CD14-positive monocyte (primary cell): ENCODE results near the gene SLC1A7. TPM values are rescaled to one million over a fixed set of nuclear protein-coding genes. Genes with fewer than 3 reads are reported as not detected.

Experiments used
- DNase-seq, 3 donors: peaks; one replicate each; pipeline ENCODE4 v3.0.0-alpha.2; 2011 to 2022
- H2AFZ ChIP-seq: 2 replicates; pipeline ENCODE4 v1.6.0; 2012; ENCODE audit warnings: mild to moderate bottlenecking, low read depth, low read length, inconsistent platforms; ENCODE audit not compliant: insufficient read depth, poor library complexity, severe bottlenecking
- H3K27ac ChIP-seq, 2 donors: 1 replicate in 1 of 2; 2 replicates in 1 of 2; pipeline ENCODE4 v1.5.1; 2012 to 2013; ENCODE audit warnings: low read length in 2 of 2, control low read depth in 1 of 2, inconsistent platforms in 1 of 2, low read depth in 1 of 2, mild to moderate bottlenecking in 1 of 2
- H3K27me3 ChIP-seq, 2 donors: one replicate each; pipeline versions ENCODE4 v1.6.0 to v1.6.1; 2011 to 2013; ENCODE audit warnings: low read length in 2 of 2; ENCODE audit not compliant: control insufficient read depth in 2 of 2, insufficient read depth in 2 of 2
- H3K36me3 ChIP-seq, 2 donors: replicated peaks in 1 of 2; 1 replicate in 1 of 2; 2 replicates in 1 of 2; pipeline versions ENCODE4 v1.5.1 to v1.6.1; 2012 to 2013; ENCODE audit warnings: low read length in 2 of 2, control low read depth in 1 of 2, inconsistent platforms in 1 of 2, mild to moderate bottlenecking in 1 of 2; ENCODE audit not compliant: insufficient read depth in 2 of 2, control insufficient read depth in 1 of 2
- H3K4me1 ChIP-seq, 2 donors: 1 replicate in 1 of 2; 2 replicates in 1 of 2; pipeline versions ENCODE4 v1.5.1 to v1.6.1; 2012 to 2013; ENCODE audit warnings: low read length in 2 of 2, control low read depth in 1 of 2, inconsistent platforms in 1 of 2, mild to moderate bottlenecking in 1 of 2, moderate library complexity in 1 of 2; ENCODE audit not compliant: insufficient read depth in 2 of 2, control insufficient read depth in 1 of 2
- H3K4me2 ChIP-seq: replicated peaks from 2 replicates; pipeline ENCODE3; 2012; ENCODE audit warnings: low read length, moderate library complexity, mild to moderate bottlenecking; ENCODE audit not compliant: poor library complexity, severe bottlenecking; ENCODE audit errors: extremely low read depth
- H3K4me3 ChIP-seq, 3 experiments: fragments of 200-600 bp in 1 of 3; sonication (generic) in 1 of 3; replicated peaks in 1 of 3; 1 replicate in 2 of 3; 2 replicates in 1 of 3; pipeline ENCODE4 v1.5.1; 2011 to 2013; ENCODE audit warnings: low read length in 3 of 3, mild to moderate bottlenecking in 3 of 3, control low read depth in 2 of 3, low read depth in 2 of 3, inconsistent platforms in 1 of 3, moderate library complexity in 1 of 3
- H3K79me2 ChIP-seq: 2 replicates; pipeline ENCODE4 v1.6.0; 2012; ENCODE audit warnings: mild to moderate bottlenecking, control low read depth, inconsistent platforms, low read length, moderate library complexity; ENCODE audit not compliant: insufficient read depth
- H3K9ac ChIP-seq: 2 replicates; pipeline ENCODE4 v1.6.0; 2017; ENCODE audit warnings: low read length, mild to moderate bottlenecking; ENCODE audit not compliant: insufficient read depth, poor library complexity, severe bottlenecking
- H3K9me3 ChIP-seq, 2 donors: replicated peaks in 1 of 2; 1 replicate in 1 of 2; 2 replicates in 1 of 2; pipeline versions ENCODE4 v1.5.1 to v1.6.1; 2012 to 2013; ENCODE audit warnings: low read length in 2 of 2, control low read depth in 1 of 2; ENCODE audit not compliant: control insufficient read depth in 1 of 2, insufficient read depth in 1 of 2
- H4K20me1 ChIP-seq: 2 replicates; pipeline ENCODE4 v1.6.0; 2012; ENCODE audit warnings: mild to moderate bottlenecking, low read length, control low read depth, moderate library complexity; ENCODE audit not compliant: insufficient read depth
- H3K27ac Mint-ChIP-seq, 7 donors: one replicate each; pipeline ENCODE4 v1.8.0; 2020; ENCODE audit warnings: mild to moderate bottlenecking in 7 of 7, mixed read lengths in 7 of 7, moderate library complexity in 6 of 7, inconsistent platforms in 2 of 7
- H3K27me3 Mint-ChIP-seq, 3 donors: one replicate each; pipeline ENCODE4 v1.8.0; 2021 to 2022; ENCODE audit warnings: low read depth in 3 of 3, mild to moderate bottlenecking in 3 of 3, mixed read lengths in 3 of 3, moderate library complexity in 3 of 3, inconsistent platforms in 1 of 3
- H3K36me3 Mint-ChIP-seq, 2 donors: one replicate each; pipeline ENCODE4 v1.8.0; 2020; ENCODE audit warnings: mixed read lengths in 2 of 2, inconsistent platforms in 1 of 2, mild to moderate bottlenecking in 1 of 2
- H3K4me1 Mint-ChIP-seq: one replicate; pipeline ENCODE4 v1.8.0; 2020; ENCODE audit warnings: mild to moderate bottlenecking, mixed read lengths
- H3K4me3 Mint-ChIP-seq, 2 donors: one replicate each; pipeline ENCODE4 v1.8.0; 2020; ENCODE audit warnings: mild to moderate bottlenecking in 2 of 2, mixed read lengths in 2 of 2, moderate library complexity in 1 of 2
- H3K9me3 Mint-ChIP-seq, 7 donors: one replicate each; pipeline ENCODE4 v1.8.0; 2020 to 2022; ENCODE audit warnings: mixed read lengths in 7 of 7, mild to moderate bottlenecking in 6 of 7, moderate library complexity in 6 of 7, inconsistent platforms in 2 of 7
- CTCF ChIP-seq: fragments of 200-600 bp; IDR thresholded peaks from one replicate; pipeline ENCODE4 v1.8.0; 2022; ENCODE audit warnings: antibody characterized with exemption, mild to moderate bottlenecking
- WGBS: methylation state at CpG from one replicate; pipeline ENCODE4 v1.1.5; 2013; ENCODE audit warnings: missing lambda C conversion rate; ENCODE audit not compliant: insufficient coverage; 5-methylcytosine and 5-hydroxymethylcytosine counted together
- intact Hi-C, 2 donors: fragments of 100-400 bp; cut with micrococcal nuclease; formaldehyde crosslinking; loops; one replicate each; pipeline versions ENCODE4 v1.15.0 to v1.15.1; 2023
- polyA plus RNA-seq, 3 donors: library from polyadenylated mRNA; depleted of rRNA in 1 of 3; unstranded in 2 of 3; stranded (reverse) in 1 of 3; fragments of 300-500 nt in 2 of 3; fragments of >200 nt in 1 of 3; fragmentation: Illumina TruSeq in 2 of 3; gene quantifications; 1 replicate in 2 of 3; 2 replicates in 1 of 3; pipeline ENCODE4 v1.2.3, GENCODE V29; 2012 to 2021

SLC1A7 gene
- polyA plus RNA-seq, 3 donors = not detected

GRCh38 chr1:53075206-53075605 lies 67.2 kb downstream of the SLC1A7 start:
- no peak overlapping the region for H3K4me2 ChIP-seq
- no peaks in the 10 kb centered on the region for H4K20me1 ChIP-seq
- TF ChIP-seq CTCF = no peak
- no peak overlapping the region for H3K27ac ChIP-seq
- H3K4me3 ChIP-seq = no peak overlapping the region
- no peak overlapping the region for H3K9ac ChIP-seq
- Mint-ChIP-seq H3K4me1 (no peaks in the 10 kb centered on the region), H3K36me3 (no peaks in the 10 kb centered on the region), H3K27me3 (peaks cover 0 to 2% (median 0%) of the 10 kb centered on the region in 3 donors), H3K27ac (no peak overlapping the region), H3K9me3 (no peaks in the 10 kb centered on the region), H3K4me3 (no peak overlapping the region)
- H3K79me2 ChIP-seq = no peaks in the 10 kb centered on the region
- no peaks in the 10 kb centered on the region for H3K9me3 ChIP-seq
- no peaks in the 10 kb centered on the region for H3K36me3 ChIP-seq
- H2AFZ ChIP-seq = no peak overlapping the region
- DNase-seq = no peak
- H3K4me1 ChIP-seq = no peaks in the 10 kb centered on the region
- intact Hi-C loops = no loop called here
- 96% methylated on average over 4 of the region's 4 CpGs for WGBS
- H3K27me3 ChIP-seq = no peaks in the 10 kb centered on the region

DNA sequence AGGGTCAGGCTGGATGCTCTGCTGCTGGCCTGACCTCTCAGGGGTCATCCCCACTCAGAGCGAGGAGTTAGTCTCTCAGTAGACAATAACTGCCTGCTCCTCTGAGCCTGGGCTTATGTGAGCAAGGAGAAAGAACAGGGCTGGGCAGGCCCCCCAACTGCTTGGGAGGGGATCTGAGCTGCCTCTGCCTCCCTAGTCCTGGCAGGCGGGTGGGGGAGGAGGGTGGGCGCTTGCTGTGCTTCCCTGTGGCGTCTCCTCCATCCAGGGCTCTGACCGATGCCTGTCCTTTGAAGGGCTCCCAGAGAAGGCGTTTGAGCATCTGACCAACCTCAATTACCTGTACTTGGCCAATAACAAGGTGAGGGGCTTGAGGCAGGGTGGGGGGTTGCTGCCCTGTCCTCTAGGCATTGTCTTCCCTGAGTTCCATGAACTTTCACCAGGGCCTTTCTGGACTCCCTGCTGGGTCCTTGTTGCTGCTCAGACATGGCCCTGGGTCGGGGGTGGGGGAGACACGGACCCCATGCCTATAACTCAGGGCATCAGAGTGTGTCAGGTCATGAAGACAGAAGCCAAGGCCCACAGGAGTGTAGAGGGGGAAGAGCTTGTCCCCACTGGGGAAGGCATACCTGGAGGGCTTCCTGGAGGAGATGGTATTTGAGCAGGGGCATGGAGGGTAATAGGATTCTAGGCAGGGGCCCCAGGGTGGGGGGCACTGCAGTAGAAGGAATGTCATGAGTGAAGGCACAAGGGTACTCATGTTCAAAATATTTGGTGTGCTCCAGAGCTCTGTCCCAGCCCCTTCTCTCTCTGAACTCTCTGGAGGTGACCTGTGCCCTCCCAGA lies 67.9 kb downstream of the SLC1A7 start:
- Histone ChIP-seq H3K4me3 (no peak overlapping the region), H3K27me3 (no peaks in the 10 kb centered on the region), H3K4me2 (no peak overlapping the region), H4K20me1 (no peaks in the 10 kb centered on the region), H3K9me3 (no peaks in the 10 kb centered on the region), H3K9ac (no peak overlapping the region), H3K36me3 (no peaks in the 10 kb centered on the region), H2AFZ (no peak overlapping the region), H3K79me2 (no peaks in the 10 kb centered on the region), H3K27ac (no peak overlapping the region), H3K4me1 (no peaks in the 10 kb centered on the region)
- Mint-ChIP-seq H3K9me3 (no peaks in the 10 kb centered on the region), H3K27ac (no peak overlapping the region), H3K36me3 (no peaks in the 10 kb centered on the region), H3K27me3 (peaks cover 0 to 2% (median 0%) of the 10 kb centered on the region in 3 donors), H3K4me1 (no peaks in the 10 kb centered on the region), H3K4me3 (no peak overlapping the region)
- intact Hi-C loops = no loop called here
- TF ChIP-seq CTCF = no peak
- WGBS = 85% methylated on average over 3 of the region's 8 CpGs
- DNase-seq = no peak
